HEK293 (cell line): ENCODE measurements around the gene ATP6AP2.

ENCODE experiments used
- CTCF ChIA-PET: fragments of 350-600 bp; formaldehyde crosslinking; extraction: SDS; loops from one replicate; lab custom pipeline; 2021; ENCODE audit warnings: antibody characterized with exemption; lab: Yijun Ruan, JAX
- POLR2A ChIA-PET: fragments of 300-600 bp; formaldehyde crosslinking; extraction: SDS; loops from one replicate; lab custom pipeline; 2020; ENCODE audit warnings: antibody characterized with exemption, inconsistent platforms; lab: Yijun Ruan, JAX
- H3K27ac ChIP-seq: fragments of 200-500 bp; sonication (Bioruptor generic); 2 replicates; pipeline ENCODE4 v1.5.1; 2014; ENCODE audit warnings: low read depth, low read length, control low read depth, inconsistent platforms; ENCODE audit errors: extremely low read depth
- H3K36me3 ChIP-seq, 2 experiments: fragments of 200-500 bp in 1 of 2; sonication (Bioruptor generic) in 1 of 2; 1 replicate in 1 of 2; 2 replicates in 1 of 2; pipeline ENCODE4 v1.5.1; 2014 to 2017; ENCODE audit warnings: inconsistent platforms in 2 of 2, low read length in 2 of 2; ENCODE audit not compliant: control insufficient read depth in 2 of 2, insufficient read depth in 1 of 2
- H3K4me1 ChIP-seq: fragments of 200-500 bp; sonication (Bioruptor generic); 2 replicates; pipeline ENCODE4 v1.5.1; 2014; ENCODE audit warnings: mild to moderate bottlenecking, low read length, inconsistent platforms; ENCODE audit not compliant: control insufficient read depth, insufficient read depth
- H3K4me3 ChIP-seq: 2 replicates; pipeline ENCODE4 v1.5.1; 2011; ENCODE audit warnings: low read depth, mild to moderate bottlenecking, control low read depth, low read length, moderate library complexity
- H3K9me3 ChIP-seq: fragments of 200-500 bp; sonication (Bioruptor generic); 2 replicates; pipeline ENCODE4 v1.5.1; 2014; ENCODE audit warnings: low read depth, low read length, inconsistent platforms; ENCODE audit not compliant: control insufficient read depth, insufficient read depth
- BCL11B ChIP-seq: fragments of 450-650 bp; formaldehyde crosslinking; IDR thresholded peaks from 2 replicates; pipeline ENCODE4 v1.5.1; 2016; ENCODE audit warnings: low read depth, missing biosample characterization, missing genetic modification characterization
- KLF1 ChIP-seq: fragments of 450-650 bp; formaldehyde crosslinking; IDR thresholded peaks from 2 replicates; pipeline ENCODE4 v1.5.1; 2016; ENCODE audit warnings: missing biosample characterization, missing genetic modification characterization
- SETDB1 ChIP-seq: IDR thresholded peaks from one replicate; pipeline ENCODE4 v1.6.1; 2017; ENCODE audit warnings: mild to moderate bottlenecking, low read length, moderate library complexity, mixed read lengths; ENCODE audit not compliant: insufficient read length
- SP3 ChIP-seq: fragments of 450-650 bp; formaldehyde crosslinking; IDR thresholded peaks from 2 replicates; pipeline ENCODE4 v1.5.1; 2016; ENCODE audit warnings: missing biosample characterization, missing genetic modification characterization
- SP7 ChIP-seq: fragments of 450-650 bp; formaldehyde crosslinking; IDR thresholded peaks from 2 replicates; pipeline ENCODE4 v1.5.1; 2016; ENCODE audit warnings: missing biosample characterization, missing genetic modification characterization
- TRIM28 ChIP-seq: IDR thresholded peaks from 2 replicates; pipeline ENCODE4 v1.6.1; 2011; ENCODE audit warnings: low read length, control low read depth, borderline replicate concordance
- WT1 ChIP-seq: fragments of 450-650 bp; formaldehyde crosslinking; IDR thresholded peaks from 2 replicates; pipeline ENCODE4 v1.5.1; 2016; ENCODE audit warnings: missing biosample characterization, missing genetic modification characterization
- YY1 ChIP-seq: fragments of 450-650 bp; formaldehyde crosslinking; IDR thresholded peaks from 2 replicates; pipeline ENCODE4 v1.5.1; 2018; ENCODE audit warnings: missing biosample characterization, missing genetic modification characterization
- ZNF600 ChIP-seq: fragments of 450-650 bp; formaldehyde crosslinking; IDR thresholded peaks from 2 replicates; pipeline ENCODE4 v1.5.1; 2016; ENCODE audit warnings: missing biosample characterization, missing genetic modification characterization
- ZNF629 ChIP-seq: fragments of 450-650 bp; formaldehyde crosslinking; IDR thresholded peaks from 2 replicates; pipeline ENCODE4 v1.5.1; 2017; ENCODE audit warnings: missing biosample characterization, missing genetic modification characterization
- ZNF654 ChIP-seq: fragments of 450-650 bp; formaldehyde crosslinking; IDR thresholded peaks from 2 replicates; pipeline ENCODE4 v1.5.1; 2016; ENCODE audit warnings: low read depth, missing biosample characterization, missing genetic modification characterization
- ZNF660 ChIP-seq: fragments of 450-650 bp; IDR thresholded peaks from 2 replicates; pipeline ENCODE4 v1.5.1; 2018; ENCODE audit warnings: missing biosample characterization, mild to moderate bottlenecking, missing genetic modification characterization
- ZNF670 ChIP-seq: fragments of 450-650 bp; formaldehyde crosslinking; IDR thresholded peaks from 2 replicates; pipeline ENCODE4 v1.5.1; 2016; ENCODE audit warnings: missing biosample characterization, missing genetic modification characterization, low read depth
- ZNF747 ChIP-seq: fragments of 450-650 bp; formaldehyde crosslinking; IDR thresholded peaks from 2 replicates; pipeline ENCODE4 v1.5.1; 2016; ENCODE audit warnings: missing biosample characterization, missing genetic modification characterization
- TF ChIP-seq, protein P1 (sequence below): sonication (generic); formaldehyde crosslinking; IDR thresholded peaks from 2 replicates; pipeline ENCODE4 v1.8.1; 2022; ENCODE audit warnings: mild to moderate bottlenecking, moderate library complexity, missing genetic modification reagents
- TF ChIP-seq, protein P2 (sequence below): fragments of 450-650 bp; formaldehyde crosslinking; IDR thresholded peaks from 2 replicates; pipeline ENCODE4 v1.5.1; 2016; ENCODE audit warnings: missing biosample characterization, missing genetic modification characterization
- TF ChIP-seq, protein P3 (sequence below): fragments of 450-650 bp; formaldehyde crosslinking; optimal IDR thresholded peaks from 2 replicates; pipeline ENCODE3; 2016; ENCODE audit warnings: missing biosample characterization, mild to moderate bottlenecking, missing genetic modification characterization
- TF ChIP-seq, protein P4 (sequence below): fragments of 450-650 bp; formaldehyde crosslinking; IDR thresholded peaks from 2 replicates; pipeline ENCODE4 v1.5.1; 2016; ENCODE audit warnings: missing biosample characterization, missing genetic modification characterization
- TF ChIP-seq, protein P5 (sequence below): fragments of 450-650 bp; formaldehyde crosslinking; IDR thresholded peaks from 2 replicates; pipeline ENCODE4 v1.5.1; 2016; ENCODE audit warnings: missing biosample characterization, missing genetic modification characterization
- TF ChIP-seq, protein P6 (sequence below): fragments of 450-650 bp; formaldehyde crosslinking; IDR thresholded peaks from 2 replicates; pipeline ENCODE4 v1.5.1; 2016; ENCODE audit warnings: missing biosample characterization, missing genetic modification characterization

The ATP6AP2 gene

DNA sequence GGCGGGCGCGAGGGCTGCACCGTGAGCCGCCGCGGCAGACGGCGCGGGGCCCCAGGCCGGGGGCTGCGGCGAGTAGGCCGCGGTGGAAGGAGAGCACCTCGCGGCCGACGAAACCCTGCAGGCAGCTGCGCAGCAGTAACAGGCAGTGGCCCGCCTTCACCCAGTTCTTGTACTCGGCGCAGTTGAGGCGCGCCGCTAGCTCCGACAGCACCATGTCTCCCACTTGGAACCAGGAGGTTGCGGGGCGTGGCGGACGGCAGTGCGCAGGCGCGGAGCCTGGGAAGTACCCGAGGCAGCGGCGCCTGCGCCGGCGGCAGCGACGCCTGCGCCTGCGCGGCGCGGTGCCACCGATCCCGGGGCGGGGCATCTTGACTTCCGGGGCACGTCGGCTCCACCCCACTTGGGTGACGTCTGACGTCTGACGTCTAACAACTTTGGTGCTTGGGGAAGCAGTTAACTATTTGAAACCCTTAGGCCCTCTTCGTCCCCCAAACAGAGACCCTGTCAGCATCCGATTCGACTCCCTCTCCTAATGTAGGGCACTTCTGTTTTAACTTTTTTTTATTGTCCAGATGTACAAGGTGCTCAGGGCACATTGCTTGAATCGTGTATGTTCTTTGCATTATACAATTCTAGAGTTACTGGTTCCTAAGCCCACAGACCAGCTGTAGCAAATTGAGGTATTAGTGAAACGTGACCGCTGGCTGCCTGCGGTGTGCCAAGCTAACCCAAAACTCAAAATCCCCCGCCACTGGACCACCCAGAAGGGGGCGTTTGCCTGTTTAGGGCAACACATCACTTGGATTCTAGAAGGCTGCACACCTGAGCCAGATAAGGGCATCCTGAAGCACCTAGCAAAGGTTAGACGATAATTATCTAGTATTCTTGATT, 66.8 kb downstream of the ATP6AP2 start, which contains the start of gene CXorf38 (continued):
- TF ChIP-seq, protein P1, sequence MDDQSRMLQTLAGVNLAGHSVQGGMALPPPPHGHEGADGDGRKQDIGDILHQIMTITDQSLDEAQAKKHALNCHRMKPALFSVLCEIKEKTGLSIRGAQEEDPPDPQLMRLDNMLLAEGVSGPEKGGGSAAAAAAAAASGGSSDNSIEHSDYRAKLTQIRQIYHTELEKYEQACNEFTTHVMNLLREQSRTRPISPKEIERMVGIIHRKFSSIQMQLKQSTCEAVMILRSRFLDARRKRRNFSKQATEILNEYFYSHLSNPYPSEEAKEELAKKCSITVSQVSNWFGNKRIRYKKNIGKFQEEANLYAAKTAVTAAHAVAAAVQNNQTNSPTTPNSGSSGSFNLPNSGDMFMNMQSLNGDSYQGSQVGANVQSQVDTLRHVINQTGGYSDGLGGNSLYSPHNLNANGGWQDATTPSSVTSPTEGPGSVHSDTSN (CRISPR knock-in tag), result peak; percentile 63; the same call in 1 of the 2 replicates
- TF ChIP-seq SP3 (tag by site-specific recombination) (peak; percentile 62), KLF1 (tag by site-specific recombination) (peak; percentile 43; the same call in 1 of the 2 replicates), ZNF747 (no peak), SETDB1 (no peak), SP7 (tag by site-specific recombination) (0 out of 2 replicates have a peak, but pooled peaks have one; percentile 14), ZNF670 (no peak), ZNF600 (tag by site-specific recombination) (no peak), WT1 (tag by site-specific recombination) (no peak), YY1 (tag by site-specific recombination) (peak; percentile 25; the same call in 1 of the 2 replicates), ZNF629 (peak; percentile 97)
- TF ChIP-seq, protein P2, sequence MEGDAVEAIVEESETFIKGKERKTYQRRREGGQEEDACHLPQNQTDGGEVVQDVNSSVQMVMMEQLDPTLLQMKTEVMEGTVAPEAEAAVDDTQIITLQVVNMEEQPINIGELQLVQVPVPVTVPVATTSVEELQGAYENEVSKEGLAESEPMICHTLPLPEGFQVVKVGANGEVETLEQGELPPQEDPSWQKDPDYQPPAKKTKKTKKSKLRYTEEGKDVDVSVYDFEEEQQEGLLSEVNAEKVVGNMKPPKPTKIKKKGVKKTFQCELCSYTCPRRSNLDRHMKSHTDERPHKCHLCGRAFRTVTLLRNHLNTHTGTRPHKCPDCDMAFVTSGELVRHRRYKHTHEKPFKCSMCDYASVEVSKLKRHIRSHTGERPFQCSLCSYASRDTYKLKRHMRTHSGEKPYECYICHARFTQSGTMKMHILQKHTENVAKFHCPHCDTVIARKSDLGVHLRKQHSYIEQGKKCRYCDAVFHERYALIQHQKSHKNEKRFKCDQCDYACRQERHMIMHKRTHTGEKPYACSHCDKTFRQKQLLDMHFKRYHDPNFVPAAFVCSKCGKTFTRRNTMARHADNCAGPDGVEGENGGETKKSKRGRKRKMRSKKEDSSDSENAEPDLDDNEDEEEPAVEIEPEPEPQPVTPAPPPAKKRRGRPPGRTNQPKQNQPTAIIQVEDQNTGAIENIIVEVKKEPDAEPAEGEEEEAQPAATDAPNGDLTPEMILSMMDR (tag by site-specific recombination), result peak; percentile 24; the same call in 1 of the 2 replicates
- TF ChIP-seq, protein P3, sequence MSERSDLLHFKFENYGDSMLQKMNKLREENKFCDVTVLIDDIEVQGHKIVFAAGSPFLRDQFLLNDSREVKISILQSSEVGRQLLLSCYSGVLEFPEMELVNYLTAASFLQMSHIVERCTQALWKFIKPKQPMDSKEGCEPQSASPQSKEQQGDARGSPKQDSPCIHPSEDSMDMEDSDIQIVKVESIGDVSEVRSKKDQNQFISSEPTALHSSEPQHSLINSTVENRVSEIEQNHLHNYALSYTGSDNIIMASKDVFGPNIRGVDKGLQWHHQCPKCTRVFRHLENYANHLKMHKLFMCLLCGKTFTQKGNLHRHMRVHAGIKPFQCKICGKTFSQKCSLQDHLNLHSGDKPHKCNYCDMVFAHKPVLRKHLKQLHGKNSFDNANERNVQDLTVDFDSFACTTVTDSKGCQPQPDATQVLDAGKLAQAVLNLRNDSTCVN (tag by site-specific recombination), result peak; percentile 50
- TF ChIP-seq, protein P4, sequence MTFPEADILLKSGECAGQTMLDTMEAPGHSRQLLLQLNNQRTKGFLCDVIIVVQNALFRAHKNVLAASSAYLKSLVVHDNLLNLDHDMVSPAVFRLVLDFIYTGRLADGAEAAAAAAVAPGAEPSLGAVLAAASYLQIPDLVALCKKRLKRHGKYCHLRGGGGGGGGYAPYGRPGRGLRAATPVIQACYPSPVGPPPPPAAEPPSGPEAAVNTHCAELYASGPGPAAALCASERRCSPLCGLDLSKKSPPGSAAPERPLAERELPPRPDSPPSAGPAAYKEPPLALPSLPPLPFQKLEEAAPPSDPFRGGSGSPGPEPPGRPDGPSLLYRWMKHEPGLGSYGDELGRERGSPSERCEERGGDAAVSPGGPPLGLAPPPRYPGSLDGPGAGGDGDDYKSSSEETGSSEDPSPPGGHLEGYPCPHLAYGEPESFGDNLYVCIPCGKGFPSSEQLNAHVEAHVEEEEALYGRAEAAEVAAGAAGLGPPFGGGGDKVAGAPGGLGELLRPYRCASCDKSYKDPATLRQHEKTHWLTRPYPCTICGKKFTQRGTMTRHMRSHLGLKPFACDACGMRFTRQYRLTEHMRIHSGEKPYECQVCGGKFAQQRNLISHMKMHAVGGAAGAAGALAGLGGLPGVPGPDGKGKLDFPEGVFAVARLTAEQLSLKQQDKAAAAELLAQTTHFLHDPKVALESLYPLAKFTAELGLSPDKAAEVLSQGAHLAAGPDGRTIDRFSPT (tag by site-specific recombination), result no peak
- TF ChIP-seq, protein P5, sequence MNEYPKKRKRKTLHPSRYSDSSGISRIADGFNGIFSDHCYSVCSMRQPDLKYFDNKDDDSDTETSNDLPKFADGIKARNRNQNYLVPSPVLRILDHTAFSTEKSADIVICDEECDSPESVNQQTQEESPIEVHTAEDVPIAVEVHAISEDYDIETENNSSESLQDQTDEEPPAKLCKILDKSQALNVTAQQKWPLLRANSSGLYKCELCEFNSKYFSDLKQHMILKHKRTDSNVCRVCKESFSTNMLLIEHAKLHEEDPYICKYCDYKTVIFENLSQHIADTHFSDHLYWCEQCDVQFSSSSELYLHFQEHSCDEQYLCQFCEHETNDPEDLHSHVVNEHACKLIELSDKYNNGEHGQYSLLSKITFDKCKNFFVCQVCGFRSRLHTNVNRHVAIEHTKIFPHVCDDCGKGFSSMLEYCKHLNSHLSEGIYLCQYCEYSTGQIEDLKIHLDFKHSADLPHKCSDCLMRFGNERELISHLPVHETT (tag by site-specific recombination), result no peak

DNA sequence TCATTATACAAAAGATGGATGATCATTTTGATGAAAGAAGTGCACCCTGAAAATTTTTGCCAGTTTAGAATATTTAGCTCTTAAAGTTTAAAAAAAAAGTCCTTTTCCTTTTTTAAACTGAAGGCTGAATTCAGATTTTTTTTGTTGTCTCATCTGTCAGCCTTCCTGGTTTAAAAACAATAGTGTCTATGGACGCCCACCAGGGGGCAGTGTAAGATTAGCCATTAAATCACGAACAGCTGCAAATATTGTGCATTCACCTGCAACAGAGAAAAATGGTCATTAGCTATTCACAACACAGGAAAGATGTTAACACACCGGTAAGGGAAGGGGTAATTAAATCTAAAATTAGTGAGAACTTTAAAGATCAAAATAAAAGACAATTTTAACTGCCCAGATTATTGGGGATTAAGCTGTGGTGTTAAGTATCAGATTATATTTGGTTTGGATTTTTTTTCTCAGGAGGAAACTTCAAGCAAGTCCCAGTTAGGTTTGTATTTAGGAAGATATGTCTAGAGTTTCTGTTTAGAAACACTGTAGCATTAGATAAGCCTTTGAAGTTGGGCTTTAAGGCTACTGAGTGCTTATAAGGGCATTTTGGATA, 71.0 kb downstream of the ATP6AP2 start:
- Histone ChIP-seq H3K27ac (no peak overlapping the region), H3K4me3 (no peak overlapping the region), H3K36me3 (peaks cover 35 to 45% of the 10 kb centered on the region in 2 experiments), H3K4me1 (peaks cover 4% of the 10 kb centered on the region; the same call in 1 of the 2 replicates)
- CTCF ChIA-PET, result interaction anchor here (0.5 to 5.1 kb wide), 77 partner anchors 8 to 1302 kb away, joined by 3 to 76 read pairs (median 5); partner anchors contain the start of gene MED14
- POLR2A ChIA-PET, result interaction anchor here (1.0 kb wide), 1 partner anchor 142 kb away, joined by 5 read pairs; no protein-coding TSS in a partner anchor
- TF ChIP-seq ZNF670 (no peak), TRIM28 (no peak), ZNF660 (tag by site-specific recombination) (peak; percentile 59; the same call in 1 of the 2 replicates), ZNF654 (tag by site-specific recombination) (peak; percentile 66), BCL11B (tag by site-specific recombination) (no peak)
- TF ChIP-seq, protein P6, sequence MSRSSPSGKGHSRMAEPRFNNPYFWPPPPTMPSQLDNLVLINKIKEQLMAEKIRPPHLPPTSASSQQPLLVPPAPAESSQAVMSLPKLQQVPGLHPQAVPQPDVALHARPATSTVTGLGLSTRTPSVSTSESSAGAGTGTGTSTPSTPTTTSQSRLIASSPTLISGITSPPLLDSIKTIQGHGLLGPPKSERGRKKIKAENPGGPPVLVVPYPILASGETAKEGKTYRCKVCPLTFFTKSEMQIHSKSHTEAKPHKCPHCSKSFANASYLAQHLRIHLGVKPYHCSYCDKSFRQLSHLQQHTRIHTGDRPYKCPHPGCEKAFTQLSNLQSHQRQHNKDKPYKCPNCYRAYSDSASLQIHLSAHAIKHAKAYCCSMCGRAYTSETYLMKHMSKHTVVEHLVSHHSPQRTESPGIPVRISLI (tag by site-specific recombination), result 0 out of 2 replicates have a peak, but pooled peaks have one; percentile 52
- TF ChIP-seq, all 188 proteins: peak for 3
- no peaks in the 10 kb centered on the region for H3K9me3 ChIP-seq
